SK-N-SH treated with all-trans-retinoic acid at 6 μM for 48 hours (cell line): Measurements from ENCODE around the gene ALDH3A1.

Experiments used
- ATAC-seq: fragments of 200-7000 bp; cut with Tn5 transposase; 3 replicates; pipeline ENCODE4 v1.9.1; 2020; ENCODE audit warnings: mild to moderate bottlenecking, moderate library complexity
- ARNTL ChIP-seq: fragments of 450-650 bp; formaldehyde crosslinking; IDR thresholded peaks from 2 replicates; pipeline ENCODE4 v1.5.0; 2020; ENCODE audit warnings: low read depth, mild to moderate bottlenecking, moderate library complexity, borderline replicate concordance
- BACH2 ChIP-seq: fragments of 250-450 bp; sonication (Bioruptor Pico); IDR thresholded peaks from 2 replicates; pipeline ENCODE4 v1.9.0; 2021; ENCODE audit warnings: mild to moderate bottlenecking, borderline replicate concordance
- CREB5 ChIP-seq: fragments of 250-450 bp; sonication (Bioruptor Pico); IDR thresholded peaks from 2 replicates; pipeline ENCODE4 v1.5.1; 2020; ENCODE audit warnings: low read depth, mild to moderate bottlenecking, moderate library complexity
- CSDC2 ChIP-seq: fragments of 250-450 bp; sonication (Bioruptor Pico); IDR thresholded peaks from 2 replicates; pipeline ENCODE4 v1.5.0; 2020; ENCODE audit warnings: mild to moderate bottlenecking, moderate library complexity
- CSRNP3 ChIP-seq: fragments of 250-450 bp; sonication (Bioruptor Pico); IDR thresholded peaks from 2 replicates; pipeline ENCODE4 v1.5.1; 2021; ENCODE audit warnings: mild to moderate bottlenecking, moderate library complexity
- GLIS3 ChIP-seq: fragments of 250-450 bp; sonication (Bioruptor Pico); IDR thresholded peaks from 2 replicates; pipeline ENCODE4 v1.5.0; 2020; ENCODE audit warnings: mild to moderate bottlenecking, moderate library complexity
- ISL1 ChIP-seq: fragments of 250-450 bp; sonication (Bioruptor Pico); IDR thresholded peaks from 2 replicates; pipeline ENCODE4 v2.1.2; 2022; ENCODE audit warnings: mild to moderate bottlenecking, moderate library complexity
- OSR1 ChIP-seq: fragments of 250-450 bp; sonication (Bioruptor Pico); IDR thresholded peaks from 2 replicates; pipeline ENCODE4 v1.8.0; 2022; ENCODE audit warnings: moderate library complexity, mild to moderate bottlenecking, inconsistent platforms
- PATZ1 ChIP-seq: fragments of 250-450 bp; sonication (Bioruptor Pico); IDR thresholded peaks from 2 replicates; pipeline ENCODE4 v1.8.0; 2020; ENCODE audit warnings: mild to moderate bottlenecking, moderate library complexity, borderline replicate concordance
- POU6F1 ChIP-seq: fragments of 250-450 bp; sonication (Bioruptor Pico); IDR thresholded peaks from 2 replicates; pipeline ENCODE4 v1.8.0; 2021; ENCODE audit warnings: low read depth, mild to moderate bottlenecking, moderate library complexity, borderline replicate concordance
- PPARA ChIP-seq: fragments of 250-450 bp; sonication (Bioruptor Pico); IDR thresholded peaks from 2 replicates; pipeline ENCODE4 v1.5.0; 2020; ENCODE audit warnings: mild to moderate bottlenecking, borderline replicate concordance
- RARB ChIP-seq: fragments of 250-450 bp; sonication (Bioruptor Pico); IDR thresholded peaks from 2 replicates; pipeline ENCODE4 v1.8.0; 2021; ENCODE audit warnings: mild to moderate bottlenecking, moderate library complexity
- SNAI2 ChIP-seq: fragments of 250-450 bp; sonication (Bioruptor Pico); IDR thresholded peaks from 2 replicates; pipeline ENCODE4 v1.5.0; 2020; ENCODE audit warnings: mild to moderate bottlenecking, moderate library complexity
- TCF4 ChIP-seq: fragments of 250-450 bp; sonication (Bioruptor Pico); IDR thresholded peaks from 2 replicates; pipeline ENCODE4 v1.8.0; 2021; ENCODE audit warnings: mild to moderate bottlenecking, moderate library complexity, borderline replicate concordance
- TOX ChIP-seq: fragments of 250-450 bp; sonication (Bioruptor Pico); IDR thresholded peaks from 2 replicates; pipeline ENCODE4 v1.8.0; 2021; ENCODE audit warnings: mild to moderate bottlenecking, moderate library complexity, borderline replicate concordance
- TSHZ2 ChIP-seq: fragments of 250-450 bp; sonication (Bioruptor Pico); IDR thresholded peaks from 2 replicates; pipeline ENCODE4 v1.5.0; 2020; ENCODE audit warnings: mild to moderate bottlenecking, moderate library complexity
- ZC3H10 ChIP-seq: fragments of 250-450 bp; sonication (Bioruptor Pico); IDR thresholded peaks from 2 replicates; pipeline ENCODE4 v1.5.1; 2021; ENCODE audit warnings: mild to moderate bottlenecking, moderate library complexity
- ZFP3 ChIP-seq: fragments of 250-450 bp; sonication (Bioruptor Pico); IDR thresholded peaks from 2 replicates; pipeline ENCODE4 v1.5.0; 2020; ENCODE audit warnings: mild to moderate bottlenecking, moderate library complexity
- ZNF565 ChIP-seq: fragments of 450-650 bp; formaldehyde crosslinking; conservative IDR thresholded peaks from 2 replicates; pipeline ENCODE4 v1.5.0; 2020; ENCODE audit warnings: low read depth, mild to moderate bottlenecking, moderate library complexity
- ZNF70 ChIP-seq: fragments of 450-650 bp; formaldehyde crosslinking; IDR thresholded peaks from 2 replicates; pipeline ENCODE4 v1.5.0; 2020; ENCODE audit warnings: mild to moderate bottlenecking, moderate library complexity

The ALDH3A1 gene

GRCh38 chr17:19763416-19763815, 15.3 kb upstream of the ALDH3A1 start:
- ATAC-seq = no peak
- TF ChIP-seq GLIS3 (CRISPR knock-in tag) (no peak), OSR1 (CRISPR knock-in tag) (no peak), PATZ1 (CRISPR knock-in tag) (no peak), PPARA (CRISPR knock-in tag) (no peak), ZC3H10 (CRISPR knock-in tag) (no peak), ZFP3 (CRISPR knock-in tag) (no peak), ZNF70 (CRISPR knock-in tag) (no peak), RARB (CRISPR knock-in tag) (no peak), TCF4 (CRISPR knock-in tag) (no peak), ZNF565 (CRISPR knock-in tag) (no peak), TOX (no peak), ARNTL (CRISPR knock-in tag) (no peak), CSRNP3 (CRISPR knock-in tag) (no peak), BACH2 (CRISPR knock-in tag) (no peak)

GRCh38 chr17:19762515-19762961, 14.4 kb upstream of the ALDH3A1 start:
- peak; percentile 90 for ATAC-seq
- TF ChIP-seq TCF4 (CRISPR knock-in tag) (no peak), GLIS3 (CRISPR knock-in tag) (no peak), SNAI2 (CRISPR knock-in tag) (no peak)
- TF ChIP-seq, all 23 proteins: peak for 0

GRCh38 chr17:19760746-19761145, 12.6 kb upstream of the ALDH3A1 start:
- ATAC-seq = no peak
- TF ChIP-seq GLIS3 (CRISPR knock-in tag) (no peak), RARB (CRISPR knock-in tag) (no peak), CREB5 (CRISPR knock-in tag) (no peak), CSDC2 (CRISPR knock-in tag) (no peak), ZNF565 (CRISPR knock-in tag) (no peak), POU6F1 (CRISPR knock-in tag) (no peak), TCF4 (CRISPR knock-in tag) (no peak), OSR1 (CRISPR knock-in tag) (no peak)

- TF ChIP-seq TSHZ2 (CRISPR knock-in tag) (no peak), ZC3H10 (CRISPR knock-in tag) (no peak), ISL1 (CRISPR knock-in tag) (no peak), ZFP3 (CRISPR knock-in tag) (no peak), CREB5 (CRISPR knock-in tag) (no peak)
- ATAC-seq = no peak
These were observed 11.8 kb upstream of the ALDH3A1 start for GRCh38 chr17:19759568-19760549.
